Measurements from ENCODE around the gene PUS10.

The PUS10 gene

DNA sequence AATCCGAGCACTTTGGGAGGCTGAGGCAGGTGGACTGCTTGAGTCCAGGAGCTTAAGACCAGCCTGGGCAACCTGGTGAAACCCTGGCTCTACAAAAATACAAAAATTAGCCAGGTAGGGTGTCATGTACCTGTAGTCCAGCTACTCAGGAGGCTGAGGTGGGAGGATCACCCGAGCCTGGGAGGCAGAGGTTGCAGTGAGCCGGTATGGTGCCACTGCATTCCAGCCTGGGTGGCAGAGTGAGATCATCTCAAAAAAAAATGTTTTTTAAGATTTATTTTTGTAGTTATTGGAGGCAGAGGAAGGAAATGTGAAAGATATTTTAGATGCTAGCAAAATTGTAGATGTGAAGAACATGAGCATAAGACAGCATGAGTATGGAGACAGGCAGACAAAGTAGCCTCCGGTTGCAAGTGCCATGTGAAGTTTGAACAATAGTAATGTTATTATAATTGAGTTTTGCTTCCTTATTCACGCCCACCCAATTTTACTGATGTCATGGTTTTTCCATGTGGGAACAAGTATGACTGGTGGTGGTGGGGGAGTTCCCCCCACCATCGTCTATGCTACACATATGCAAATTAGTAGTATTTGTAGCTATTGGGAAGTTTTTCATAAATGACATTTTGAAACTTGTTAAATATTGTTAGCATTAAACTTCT lies 118.7 kb downstream of the PUS10 start:
- no peak for DNase-seq (ENCODE audit: low read depth in 2 of 2)
- H3K4me3 ChIP-seq (replicated peaks in 1 of 2; ENCODE audit: low read depth in 2 of 2, low read length in 2 of 2): no peak overlapping the region
- TF ChIP-seq, protein P1, sequence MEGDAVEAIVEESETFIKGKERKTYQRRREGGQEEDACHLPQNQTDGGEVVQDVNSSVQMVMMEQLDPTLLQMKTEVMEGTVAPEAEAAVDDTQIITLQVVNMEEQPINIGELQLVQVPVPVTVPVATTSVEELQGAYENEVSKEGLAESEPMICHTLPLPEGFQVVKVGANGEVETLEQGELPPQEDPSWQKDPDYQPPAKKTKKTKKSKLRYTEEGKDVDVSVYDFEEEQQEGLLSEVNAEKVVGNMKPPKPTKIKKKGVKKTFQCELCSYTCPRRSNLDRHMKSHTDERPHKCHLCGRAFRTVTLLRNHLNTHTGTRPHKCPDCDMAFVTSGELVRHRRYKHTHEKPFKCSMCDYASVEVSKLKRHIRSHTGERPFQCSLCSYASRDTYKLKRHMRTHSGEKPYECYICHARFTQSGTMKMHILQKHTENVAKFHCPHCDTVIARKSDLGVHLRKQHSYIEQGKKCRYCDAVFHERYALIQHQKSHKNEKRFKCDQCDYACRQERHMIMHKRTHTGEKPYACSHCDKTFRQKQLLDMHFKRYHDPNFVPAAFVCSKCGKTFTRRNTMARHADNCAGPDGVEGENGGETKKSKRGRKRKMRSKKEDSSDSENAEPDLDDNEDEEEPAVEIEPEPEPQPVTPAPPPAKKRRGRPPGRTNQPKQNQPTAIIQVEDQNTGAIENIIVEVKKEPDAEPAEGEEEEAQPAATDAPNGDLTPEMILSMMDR (IDR thresholded peaks at IDR 0.05; ENCODE audit: low read depth, low read length): no peak

DNA sequence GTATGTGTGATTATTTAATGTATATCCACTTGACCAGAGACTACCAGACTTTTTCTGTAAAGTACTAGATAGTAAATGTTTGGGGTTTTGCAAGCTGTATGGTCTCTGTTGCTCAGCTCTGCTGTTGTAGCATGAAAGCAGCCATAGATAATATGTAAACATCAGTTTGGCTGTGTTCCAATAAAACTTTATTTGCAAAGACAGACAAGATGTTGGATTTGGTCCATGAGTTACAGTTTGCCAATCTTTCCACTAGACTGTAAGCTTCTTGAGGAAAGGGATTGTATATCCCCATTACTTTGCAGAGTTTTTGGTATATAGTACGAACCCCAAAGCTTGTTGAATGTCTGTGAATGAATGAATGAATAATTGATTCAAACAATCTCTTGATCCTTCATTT lies 119.5 kb downstream of the PUS10 start:
- TF ChIP-seq, protein P1 (IDR thresholded peaks at IDR 0.05; ENCODE audit: low read depth, low read length): no peak
- no peak overlapping the region for H3K4me3 ChIP-seq (replicated peaks in 1 of 2; ENCODE audit: low read depth in 2 of 2, low read length in 2 of 2)
- DNase-seq (ENCODE audit: low read depth in 2 of 2): no peak
